Stimulated activated CD4-positive, alpha-beta T cell treated with anti-CD3 and anti-CD28 coated beads, Interleukin-2, amount 100 ng/mL, for 48 hours (primary cell): ENCODE results near the gene MYO1B.

Experiments
- DNase-seq, 2 donors: peaks; one replicate each; pipeline ENCODE4 v3.0.0-alpha.2; 2020

Gene MYO1B

DNA sequence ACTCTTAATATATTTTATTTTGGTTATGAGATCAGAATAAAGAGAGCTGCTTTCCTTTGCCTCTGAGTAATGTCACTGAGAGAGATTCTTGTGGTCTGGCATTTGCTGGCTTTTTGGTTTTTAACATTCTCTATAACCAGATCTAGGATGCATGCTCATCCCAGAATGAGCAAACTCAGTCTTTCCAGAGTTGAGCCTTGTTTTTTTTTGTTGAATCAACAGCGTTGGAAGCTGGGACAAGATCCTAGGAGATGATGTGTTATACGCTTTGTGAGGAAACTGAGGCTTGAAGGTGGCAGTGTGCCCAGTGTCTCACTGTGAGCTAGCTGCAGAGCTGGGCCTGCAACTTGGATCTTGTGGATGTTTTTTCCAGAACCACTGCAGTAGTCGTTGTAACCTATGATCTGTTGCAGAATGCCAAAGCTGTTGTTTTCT lies 19.5 kb downstream of the MYO1B start:
- no peak for DNase-seq

DNA sequence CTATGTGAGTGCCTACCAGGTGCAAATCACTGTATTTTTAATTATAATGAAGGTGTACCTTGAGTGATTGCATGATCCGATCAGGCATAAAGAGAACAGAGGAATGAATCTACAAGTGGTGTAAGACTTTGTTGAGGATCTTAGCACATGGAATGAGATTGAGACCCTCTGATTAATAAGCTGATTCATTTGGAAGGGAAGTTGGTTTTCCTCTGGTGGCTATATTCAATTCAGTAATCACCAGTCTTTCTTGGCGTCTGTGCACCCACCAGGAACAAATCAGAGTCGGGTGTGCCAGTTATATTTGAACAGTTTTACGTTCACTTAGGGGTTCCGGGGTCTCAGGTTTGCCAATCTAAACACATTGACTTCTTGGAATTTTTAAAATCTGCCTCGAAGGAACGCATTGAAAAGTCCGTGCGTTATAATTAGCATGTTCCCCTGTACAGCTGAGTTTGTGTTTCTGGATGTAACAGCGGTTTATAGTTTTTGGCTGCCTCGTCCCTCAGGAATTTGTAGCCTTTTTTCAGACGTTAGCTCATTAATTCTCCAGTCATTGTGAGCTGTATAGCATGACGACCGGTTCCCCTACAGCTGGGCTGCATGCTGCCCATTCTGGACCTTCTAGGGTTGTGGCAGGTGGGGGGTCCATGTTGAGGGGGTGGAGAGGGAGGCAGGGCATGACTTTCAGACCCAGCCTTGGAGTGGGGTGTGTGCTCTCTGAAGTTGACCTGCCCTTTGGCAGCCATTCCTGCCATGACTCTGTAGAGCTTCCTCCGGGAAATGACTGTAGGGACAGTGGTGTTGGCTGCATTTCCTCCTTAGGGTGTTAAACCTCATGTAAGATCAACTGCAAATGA lies 20.3 kb downstream of the MYO1B start:
- no peak for DNase-seq

GRCh38 chr2:191266201-191266600 lies 21.0 kb downstream of the MYO1B start:
- DNase-seq = no peak

GRCh38 chr2:191268596-191268995 lies 23.4 kb downstream of the MYO1B start:
- DNase-seq = no peak

DNA sequence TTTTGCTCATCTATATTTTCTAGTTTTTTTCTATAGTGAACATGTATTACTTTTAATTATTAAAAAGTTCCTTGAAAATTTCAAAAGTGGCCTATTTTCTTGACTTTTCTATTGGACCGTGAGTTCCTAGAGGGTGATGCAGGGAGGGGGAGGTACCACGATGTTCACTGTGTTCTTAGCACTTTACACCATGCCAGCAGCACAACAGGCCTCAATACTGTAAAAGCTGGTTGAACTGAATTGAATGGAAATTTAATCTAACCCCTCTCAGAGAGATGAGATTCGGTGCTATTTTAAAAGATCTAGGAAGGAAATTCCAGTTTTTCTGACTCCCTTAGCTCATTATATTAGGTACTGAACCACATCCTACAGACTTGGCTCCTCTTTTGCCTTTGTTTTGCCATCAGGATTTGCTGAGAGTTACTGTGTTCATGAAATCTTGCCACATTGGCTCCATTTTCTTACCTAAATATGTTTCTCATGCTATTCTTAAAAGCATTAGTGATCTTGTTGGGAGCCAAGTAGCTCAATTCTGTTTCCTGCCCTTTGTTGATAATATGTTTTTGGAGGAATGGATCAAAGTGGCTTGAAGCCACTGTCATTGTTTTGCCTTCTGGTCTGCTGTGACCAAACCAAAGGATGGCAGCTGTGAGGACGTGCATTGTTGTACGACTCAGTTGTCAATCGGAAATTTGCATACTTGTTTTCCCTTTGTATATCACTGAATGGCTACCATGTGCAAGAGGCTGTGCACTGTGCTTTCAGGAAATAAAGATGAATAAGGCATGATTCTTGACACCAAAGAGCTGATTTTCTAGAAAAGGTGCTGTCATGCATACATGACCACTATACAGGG lies 25.3 kb downstream of the MYO1B start:
- DNase-seq = no peak

- DNase-seq = no peak
Measured at GRCh38 chr2:191272064-191272463, 26.9 kb downstream of the MYO1B start.

- DNase-seq = no peak
Measured at GRCh38 chr2:191274413-191274815, 29.2 kb downstream of the MYO1B start.

- no peak for DNase-seq
Measured at GRCh38 chr2:191276792-191277465, 31.7 kb downstream of the MYO1B start.

DNA sequence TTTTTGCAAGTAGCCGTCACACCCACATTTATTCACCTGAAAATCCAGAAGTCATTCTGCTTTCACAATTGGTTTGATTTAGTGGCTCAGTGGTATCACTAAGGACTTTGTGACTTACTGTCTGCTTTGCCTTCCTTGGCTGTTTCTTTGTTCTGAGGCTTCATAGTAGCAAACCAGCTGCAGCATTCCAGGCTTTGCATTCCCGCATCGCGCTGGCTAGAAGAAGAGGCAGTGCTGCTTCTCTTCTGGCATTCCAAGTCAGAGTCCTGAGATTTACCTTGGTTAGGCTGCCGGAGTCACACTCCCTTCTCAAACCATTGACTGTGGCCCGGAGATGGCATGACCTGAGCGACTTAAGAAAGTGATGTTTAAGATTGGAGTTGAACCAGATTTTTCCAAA lies 35.1 kb downstream of the MYO1B start:
- no peak for DNase-seq

DNA sequence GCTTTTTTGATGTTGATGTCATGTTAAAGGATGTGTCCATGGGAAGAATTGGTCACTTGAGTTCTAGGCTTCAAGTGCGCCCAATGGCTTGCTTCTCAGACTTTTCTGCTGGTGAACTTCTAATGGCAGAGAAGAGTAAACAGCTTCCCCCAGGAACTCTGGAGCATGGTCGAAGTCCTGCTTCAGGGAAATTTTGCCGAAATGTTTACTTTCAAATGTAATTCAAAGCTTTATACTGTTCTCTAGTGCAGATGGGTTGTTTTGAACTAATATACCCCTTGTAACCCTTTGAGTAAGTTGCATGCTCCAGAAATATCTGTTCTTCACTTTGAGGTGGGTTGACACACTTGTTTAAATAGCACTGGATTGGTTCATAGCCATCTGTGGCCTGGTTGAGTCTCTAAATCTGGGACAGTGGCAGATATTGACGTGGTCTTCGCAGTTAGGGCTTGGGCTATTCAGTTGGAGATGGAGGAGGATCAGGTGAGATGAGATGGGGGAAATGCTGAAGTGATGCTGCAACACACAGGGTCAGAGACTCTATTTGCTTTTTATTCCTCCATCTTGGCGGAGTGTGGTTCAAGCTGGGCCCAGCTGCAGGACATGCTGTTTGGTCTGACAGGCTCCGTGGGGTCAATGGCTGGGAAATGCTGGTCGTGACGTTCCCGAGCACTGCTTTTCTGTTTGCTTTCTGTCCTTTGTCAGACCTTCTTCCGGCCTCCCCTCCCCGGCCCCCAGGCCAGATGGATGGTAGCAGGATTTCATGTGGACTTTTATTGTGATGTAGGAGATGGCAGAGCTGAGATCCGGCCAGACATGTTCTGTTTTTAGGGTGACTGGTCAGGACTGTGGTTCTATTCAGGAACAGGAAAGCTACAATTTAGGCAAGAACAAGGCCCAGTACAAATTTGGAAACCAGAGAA lies 35.9 kb downstream of the MYO1B start:
- no peak for DNase-seq

DNA sequence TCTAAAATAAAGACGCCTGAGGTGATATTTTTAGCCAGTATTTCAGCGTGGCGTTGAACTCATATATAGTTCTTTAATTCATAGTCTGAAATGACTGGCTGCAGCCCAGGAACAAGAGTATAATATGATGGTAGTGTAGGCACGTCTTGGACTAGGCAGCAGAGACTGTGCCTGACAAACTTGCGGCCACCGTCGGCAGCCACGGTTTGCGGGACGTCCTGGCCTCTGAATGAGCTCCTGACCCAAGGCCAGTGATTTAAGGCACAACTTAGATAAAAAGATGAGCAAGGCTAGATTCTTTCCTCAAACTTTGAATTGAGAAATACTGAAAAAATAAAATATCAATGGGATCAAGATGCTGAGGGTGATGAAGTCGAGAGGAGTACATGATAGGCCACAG lies 40.0 kb downstream of the MYO1B start:
- DNase-seq = no peak

DNA sequence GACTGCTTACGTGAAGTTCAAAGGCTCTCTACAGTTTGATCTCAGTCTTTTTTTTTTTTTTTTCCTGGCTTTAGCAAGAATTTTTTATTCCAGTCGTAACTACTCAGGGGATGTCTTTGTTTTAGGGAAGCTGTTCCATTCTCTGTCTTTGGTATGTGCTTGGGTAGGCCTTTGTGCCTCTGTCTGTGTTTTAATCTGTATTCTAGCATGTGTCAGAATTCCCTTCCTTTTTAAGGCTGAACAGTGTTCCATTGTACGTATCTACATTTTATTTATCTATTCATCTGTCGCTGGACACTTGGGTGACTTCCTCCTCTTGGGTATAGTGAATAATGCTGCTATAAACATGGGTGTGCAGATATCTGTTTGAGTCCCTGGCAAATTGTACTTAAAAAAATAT lies 42.6 kb downstream of the MYO1B start:
- no peak for DNase-seq

DNA sequence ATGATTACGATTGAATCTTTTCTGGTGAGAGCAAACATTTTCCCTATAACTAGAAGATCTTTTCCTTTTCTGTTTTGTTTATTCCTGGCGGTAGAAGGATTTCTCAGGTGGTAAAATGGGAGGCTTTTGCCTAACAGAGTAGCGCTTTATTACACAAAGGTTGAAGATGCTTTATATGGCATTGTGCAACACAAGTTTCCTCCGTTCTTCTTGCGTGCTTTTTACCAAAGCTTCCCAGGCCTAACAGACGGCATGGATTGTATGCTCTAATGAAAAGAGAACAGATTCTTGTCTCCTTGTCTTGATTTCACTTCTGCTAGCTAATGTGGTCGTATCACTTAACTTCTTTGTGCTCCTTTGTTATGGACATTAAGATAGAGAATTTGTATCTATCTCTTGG lies 43.8 kb downstream of the MYO1B start:
- no peak for DNase-seq

GRCh38 chr2:191291471-191291870 lies 46.3 kb downstream of the MYO1B start:
- DNase-seq = no peak

- DNase-seq = no peak
Measured at GRCh38 chr2:191292869-191293268, 47.7 kb downstream of the MYO1B start.

DNA sequence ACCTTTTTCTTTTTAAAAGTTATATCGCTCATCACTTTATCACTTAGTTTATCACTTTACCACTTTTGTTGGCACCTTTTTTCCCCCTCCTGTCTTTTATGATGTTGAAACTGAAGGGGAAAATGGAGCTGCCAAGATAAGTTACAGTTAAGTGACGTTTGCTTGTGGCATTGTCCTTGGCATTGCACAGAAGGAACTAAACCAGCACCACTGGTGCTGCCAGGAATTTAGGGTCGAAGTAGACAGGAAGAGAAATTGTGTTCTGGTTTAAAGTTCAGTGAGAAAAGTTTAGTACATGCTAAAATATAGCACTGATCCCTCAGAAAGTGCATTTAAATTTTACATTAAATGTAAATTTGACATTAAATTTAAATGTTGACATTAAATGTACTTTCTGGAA lies 49.9 kb downstream of the MYO1B start:
- DNase-seq = no peak

DNA sequence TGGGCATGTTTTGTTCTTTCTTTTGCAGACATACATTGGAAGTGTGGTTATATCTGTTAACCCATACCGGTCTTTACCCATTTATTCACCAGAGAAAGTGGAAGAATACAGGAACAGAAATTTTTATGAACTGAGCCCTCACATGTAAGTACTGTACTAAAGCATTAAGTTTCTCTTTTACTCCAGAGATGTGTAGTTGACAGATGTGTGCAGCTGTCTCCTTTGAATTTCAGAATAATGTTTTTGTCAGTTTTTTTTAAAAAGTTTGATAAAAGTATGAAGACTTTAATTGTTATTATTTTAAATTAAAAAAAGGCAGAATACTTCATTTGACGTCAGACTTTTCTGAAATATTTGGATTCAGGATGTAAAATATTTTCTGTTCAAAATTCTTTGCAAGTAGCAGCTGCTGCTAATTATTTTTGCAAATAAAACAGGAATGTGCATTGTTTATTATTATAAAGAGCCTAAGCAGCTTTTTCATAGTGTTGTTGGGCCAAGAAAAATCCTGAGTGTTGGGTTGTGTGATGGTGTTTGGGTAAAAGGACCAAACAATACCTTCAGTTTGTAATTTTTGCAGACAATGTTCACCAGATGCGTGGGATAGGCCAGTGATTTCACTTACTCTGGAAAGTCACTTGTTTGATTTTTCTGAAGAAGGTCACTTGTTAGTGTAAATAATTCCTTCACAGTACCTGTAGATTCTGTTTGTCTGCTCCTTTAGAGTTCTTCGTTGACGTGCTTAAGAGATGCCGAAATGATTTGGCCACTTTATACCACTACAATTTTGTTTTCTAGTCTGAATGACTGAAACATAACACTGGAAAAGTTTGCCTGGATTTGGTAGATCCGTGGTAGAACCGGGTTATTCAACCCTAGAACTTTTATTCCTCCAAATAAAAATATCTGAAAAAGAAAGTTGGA lies 51.1 kb downstream of the MYO1B start:
- DNase-seq = no peak

DNA sequence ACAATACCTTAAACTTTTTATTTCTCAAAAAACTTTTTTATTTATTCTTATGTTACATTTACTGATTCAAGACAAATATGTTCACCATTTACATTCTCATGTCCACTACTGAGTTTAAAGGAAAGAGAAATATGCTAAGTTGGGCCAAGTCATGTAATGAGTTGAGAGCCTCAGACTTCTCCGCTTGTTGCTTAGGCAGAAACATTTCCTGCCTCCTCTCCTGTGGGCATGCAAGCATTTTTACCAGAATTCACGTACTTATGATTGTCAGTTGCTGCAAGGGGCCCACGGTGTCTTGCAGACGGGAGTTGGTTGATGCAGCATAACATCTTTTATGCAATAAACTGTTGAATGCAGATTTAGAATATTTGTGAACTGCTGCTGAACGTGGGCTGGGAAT lies 51.8 kb downstream of the MYO1B start:
- DNase-seq = no peak

DNA sequence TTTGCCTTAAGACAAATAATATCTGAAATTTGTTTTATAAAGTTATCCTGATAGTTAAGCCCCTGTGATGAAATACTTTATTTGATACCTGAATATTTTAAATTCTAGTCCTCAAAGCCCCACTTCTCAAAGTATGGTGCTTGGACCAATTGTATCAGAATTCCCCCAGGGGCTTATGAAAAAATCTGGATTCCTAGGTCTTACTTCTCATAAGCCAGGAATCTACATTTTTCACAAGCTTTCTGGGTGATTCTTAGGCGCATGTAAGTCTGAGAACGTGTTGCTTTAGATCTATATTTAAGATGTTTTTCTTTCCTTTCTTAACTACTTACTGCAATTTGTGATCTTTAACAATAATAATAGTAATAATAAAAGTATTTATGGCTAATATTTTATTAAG lies 53.1 kb downstream of the MYO1B start:
- no peak for DNase-seq

- no peak for DNase-seq
Measured at GRCh38 chr2:191299010-191299409, 53.8 kb downstream of the MYO1B start.

GRCh38 chr2:191299866-191300265 lies 54.7 kb downstream of the MYO1B start:
- no peak for DNase-seq
